ENCODE results near the gene RPS8.
A peak's percentile ranks its signal among the peaks of the same experiment; 100 is the strongest.
"Not testable (repeated sequence)": the region's sequence is repeated elsewhere in the genome, so short reads cannot be mapped to it uniquely, and the experiment has no call there.

Gene RPS8

DNA sequence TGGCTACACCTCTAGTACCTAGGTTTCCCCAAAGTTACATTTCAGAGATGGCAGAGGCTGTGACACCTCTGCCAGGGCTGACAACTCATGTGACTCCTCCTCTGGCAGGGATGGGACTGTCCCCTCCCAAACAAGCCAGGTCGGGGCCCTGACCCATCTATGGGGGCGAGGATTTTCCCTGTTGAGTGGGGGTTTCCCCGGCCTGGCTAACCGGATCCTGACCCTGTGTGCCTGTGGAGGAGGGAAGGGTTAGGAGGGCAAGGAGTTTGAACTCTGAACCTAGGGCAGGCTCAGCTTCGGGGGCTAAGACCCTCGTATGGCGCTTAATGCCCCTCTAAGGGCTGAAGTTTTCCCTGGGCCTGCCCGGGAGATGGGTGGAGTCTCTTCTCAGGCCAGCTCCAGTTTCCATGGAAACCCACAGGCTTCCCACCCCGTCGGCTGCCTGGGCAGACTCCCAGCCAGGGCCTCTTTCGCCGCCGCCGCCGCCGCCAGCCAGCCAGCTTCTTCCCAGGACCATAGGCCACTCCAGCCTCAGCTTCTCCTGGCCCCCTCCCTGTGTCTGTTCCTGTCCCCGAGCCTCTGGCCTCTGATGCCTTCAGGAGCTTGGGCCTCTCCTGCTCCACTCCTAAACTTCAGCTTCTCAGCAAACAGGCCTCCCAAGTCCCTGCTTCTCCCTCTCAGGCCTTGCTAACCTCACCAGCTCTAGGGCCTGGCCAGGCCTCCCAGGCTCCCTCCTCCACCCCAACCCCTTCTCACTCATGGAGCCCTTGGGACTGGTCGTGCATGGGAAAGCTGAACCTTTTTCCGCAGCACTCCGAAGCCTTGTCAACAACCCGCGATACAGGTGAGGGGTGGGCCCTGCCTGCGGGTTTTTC is 33.0 kb downstream of the RPS8 start, which contains the start of gene BTBD19:
TSS of gene BTBD19 (plus strand) at position 461 of the 875 bp plus-strand sequence. CDS start at position 759, 298 bp downstream.
- H3K4me3 ChIP-seq (ENCODE audit: low read depth, low read length), result peak within 1 kb of the TSS; percentile 35
- no peak for DNase-seq (ENCODE audit: low read depth)
- TF ChIP-seq, protein P1, sequence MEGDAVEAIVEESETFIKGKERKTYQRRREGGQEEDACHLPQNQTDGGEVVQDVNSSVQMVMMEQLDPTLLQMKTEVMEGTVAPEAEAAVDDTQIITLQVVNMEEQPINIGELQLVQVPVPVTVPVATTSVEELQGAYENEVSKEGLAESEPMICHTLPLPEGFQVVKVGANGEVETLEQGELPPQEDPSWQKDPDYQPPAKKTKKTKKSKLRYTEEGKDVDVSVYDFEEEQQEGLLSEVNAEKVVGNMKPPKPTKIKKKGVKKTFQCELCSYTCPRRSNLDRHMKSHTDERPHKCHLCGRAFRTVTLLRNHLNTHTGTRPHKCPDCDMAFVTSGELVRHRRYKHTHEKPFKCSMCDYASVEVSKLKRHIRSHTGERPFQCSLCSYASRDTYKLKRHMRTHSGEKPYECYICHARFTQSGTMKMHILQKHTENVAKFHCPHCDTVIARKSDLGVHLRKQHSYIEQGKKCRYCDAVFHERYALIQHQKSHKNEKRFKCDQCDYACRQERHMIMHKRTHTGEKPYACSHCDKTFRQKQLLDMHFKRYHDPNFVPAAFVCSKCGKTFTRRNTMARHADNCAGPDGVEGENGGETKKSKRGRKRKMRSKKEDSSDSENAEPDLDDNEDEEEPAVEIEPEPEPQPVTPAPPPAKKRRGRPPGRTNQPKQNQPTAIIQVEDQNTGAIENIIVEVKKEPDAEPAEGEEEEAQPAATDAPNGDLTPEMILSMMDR (IDR thresholded peaks at IDR 0.05; ENCODE audit: insufficient read depth, low read depth, low read length, missing control alignments), result no peak

DNA sequence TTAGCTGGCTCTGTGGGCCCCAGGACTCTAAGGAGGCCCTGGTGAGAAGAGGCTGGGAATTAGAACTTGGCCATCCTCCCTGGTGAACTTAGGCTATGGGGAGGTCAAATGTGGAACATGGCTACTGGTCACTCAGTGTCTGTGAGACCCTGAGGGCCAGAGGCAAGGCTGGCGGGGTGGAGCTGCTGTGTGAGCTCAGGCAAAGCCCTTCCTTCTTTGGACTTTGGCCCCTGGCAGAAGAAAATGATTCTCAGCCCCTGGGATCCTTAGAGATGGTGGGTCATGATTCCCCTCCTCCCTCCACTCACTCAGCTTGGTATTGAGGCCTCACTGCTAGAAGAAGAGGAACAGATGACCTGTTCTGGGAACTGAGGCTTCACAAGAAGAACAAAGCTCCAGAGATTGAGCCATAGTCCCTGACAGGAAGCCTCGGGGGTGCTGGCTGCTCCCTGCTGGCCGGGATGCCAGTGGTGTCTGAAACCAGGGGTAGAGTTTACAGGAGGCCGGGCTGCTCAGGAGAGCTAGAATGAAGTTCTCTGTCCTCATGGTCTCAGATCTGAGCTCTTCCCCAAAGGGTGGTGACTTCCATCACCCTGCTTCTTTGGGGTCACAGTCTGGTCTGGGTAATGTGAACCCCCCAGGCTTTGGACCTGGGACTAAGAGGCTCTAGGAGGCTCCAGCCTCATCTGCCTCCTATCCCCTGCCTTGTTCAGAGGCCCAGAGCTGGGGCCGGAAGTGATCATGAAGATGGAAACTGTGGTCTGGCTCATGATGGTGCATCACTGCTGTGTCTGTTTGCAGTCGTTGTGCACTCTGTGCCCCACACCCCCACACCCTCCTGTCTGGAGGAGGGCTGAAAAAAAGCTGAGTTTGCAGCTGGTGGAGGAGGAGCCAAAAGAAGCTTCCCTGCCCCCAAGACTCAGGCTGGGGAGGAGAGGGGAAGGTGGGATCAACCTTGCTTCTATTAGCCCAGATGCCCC is 33.9 kb downstream of the RPS8 start:
- peak; percentile 93 for DNase-seq (ENCODE audit: low read depth)
- peak overlapping the region; percentile 35 for H3K4me3 ChIP-seq (ENCODE audit: low read depth, low read length)
- TF ChIP-seq, protein P1 (IDR thresholded peaks at IDR 0.05; ENCODE audit: insufficient read depth, low read depth, low read length, missing control alignments), result no peak

DNA sequence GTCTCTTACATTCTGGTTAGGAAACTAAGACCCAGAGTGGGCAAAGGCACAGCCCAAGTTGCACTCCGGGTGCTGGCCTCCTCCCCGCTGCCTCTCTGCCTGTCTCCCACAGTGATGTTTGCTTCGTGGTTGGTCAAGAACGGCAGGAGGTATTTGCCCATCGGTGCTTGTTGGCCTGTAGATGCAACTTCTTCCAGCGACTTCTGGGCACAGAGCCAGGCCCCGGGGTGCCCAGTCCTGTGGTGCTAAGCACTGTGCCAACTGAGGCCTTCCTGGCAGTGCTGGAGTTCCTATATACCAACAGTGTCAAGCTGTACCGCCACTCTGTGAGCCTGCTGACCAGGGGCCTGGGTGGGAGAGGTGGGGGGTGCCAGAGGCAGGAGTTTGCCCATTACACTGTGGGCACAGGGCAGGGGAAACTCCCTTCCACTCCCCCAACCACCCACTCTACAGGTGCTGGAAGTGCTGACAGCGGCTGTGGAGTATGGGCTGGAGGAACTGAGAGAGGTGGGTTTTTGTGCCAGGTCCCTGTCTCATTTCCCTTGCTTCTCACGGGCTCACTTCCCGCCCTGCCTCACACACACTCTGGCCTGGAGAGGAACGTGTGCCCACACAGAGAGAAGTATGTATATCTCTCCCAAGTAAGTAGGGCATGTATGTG is 34.9 kb downstream of the RPS8 start:
- DNase-seq (ENCODE audit: low read depth), result peak; percentile 55
- TF ChIP-seq, protein P1 (IDR thresholded peaks at IDR 0.05; ENCODE audit: insufficient read depth, low read depth, low read length, missing control alignments), result no peak
- peak overlapping the region; percentile 9; the same call in 1 of the 2 replicates for H3K4me3 ChIP-seq (ENCODE audit: low read depth, low read length)

DNA sequence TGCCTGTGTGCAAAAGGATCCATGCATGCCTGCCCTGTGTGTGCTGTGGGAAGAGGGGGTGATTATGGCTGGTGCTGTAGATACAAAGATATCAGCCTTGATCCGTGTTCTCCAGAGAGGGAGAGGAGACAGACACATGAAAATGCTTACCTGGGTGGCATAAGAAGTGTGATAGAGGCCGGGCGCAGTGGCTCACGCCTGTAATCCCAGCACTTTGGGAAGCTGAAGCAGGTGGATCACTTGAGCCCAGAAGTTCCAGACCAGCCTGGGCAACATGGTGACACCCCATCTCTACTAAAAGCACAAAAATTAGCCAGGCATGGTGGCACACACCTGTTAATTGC is 35.4 kb downstream of the RPS8 start:
- DNase-seq (ENCODE audit: low read depth); H3K4me3 ChIP-seq (ENCODE audit: low read depth, low read length): not testable (repeated sequence)

DNA sequence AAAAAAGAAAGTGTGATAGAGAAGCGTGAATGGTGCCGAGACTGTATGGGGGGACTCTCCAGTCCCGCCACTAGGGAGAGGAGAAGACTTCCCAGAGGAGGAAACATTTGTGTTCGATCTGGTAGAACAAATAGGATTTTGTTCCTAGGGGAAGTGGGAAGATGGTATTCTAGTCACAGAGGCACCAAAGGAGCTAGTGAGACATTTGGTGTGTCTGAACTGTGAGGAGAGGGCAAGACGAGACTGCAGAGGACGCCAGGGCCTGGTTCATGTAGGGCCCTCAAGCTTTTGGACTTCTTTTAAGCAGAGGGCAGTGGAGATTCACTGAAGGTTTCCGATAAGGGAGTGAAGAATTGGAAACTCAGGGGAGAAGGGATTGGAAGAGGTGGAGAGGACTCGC is 35.9 kb downstream of the RPS8 start:
- no peak for DNase-seq (ENCODE audit: low read depth)
- no peak overlapping the region for H3K4me3 ChIP-seq (ENCODE audit: low read depth, low read length)
- TF ChIP-seq, protein P1 (IDR thresholded peaks at IDR 0.05; ENCODE audit: insufficient read depth, low read depth, low read length, missing control alignments), result no peak

DNA sequence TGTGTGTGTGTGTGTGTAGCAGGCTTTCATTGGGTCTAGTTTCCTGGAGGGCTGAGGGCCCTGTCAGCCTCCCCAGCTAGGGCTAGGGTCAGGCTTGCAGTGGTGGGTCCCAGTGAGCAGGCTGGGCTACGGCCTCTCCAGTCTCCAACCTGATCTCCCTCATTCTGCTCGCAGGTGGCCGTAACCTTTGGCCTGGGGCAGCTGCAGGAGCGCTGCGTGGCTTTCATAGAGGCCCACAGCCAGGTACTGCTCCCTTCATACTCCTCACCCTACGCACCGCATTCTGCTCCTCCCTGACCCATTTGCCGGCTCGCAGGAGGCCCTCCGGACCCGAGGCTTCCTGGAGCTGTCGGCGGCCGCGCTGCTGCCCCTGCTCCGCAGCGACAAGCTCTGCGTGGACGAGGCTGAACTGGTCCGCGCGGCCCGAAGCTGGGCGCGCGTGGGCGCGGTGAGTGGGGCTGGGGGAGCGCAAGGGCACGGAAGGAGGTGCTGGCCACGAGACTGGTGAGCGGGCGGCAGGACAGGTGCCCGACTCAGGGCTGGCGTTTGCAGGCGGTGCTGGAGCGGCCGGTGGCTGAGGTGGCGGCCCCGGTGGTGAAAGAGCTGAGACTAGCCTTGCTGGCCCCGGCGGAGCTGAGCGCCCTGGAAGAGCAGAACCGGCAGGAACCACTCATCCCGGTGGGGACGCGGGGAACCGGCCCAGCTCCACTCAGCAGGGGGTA is 37.6 kb downstream of the RPS8 start:
- no peak for DNase-seq (ENCODE audit: low read depth)
- no peak overlapping the region; the same call in 1 of the 2 replicates for H3K4me3 ChIP-seq (ENCODE audit: low read depth, low read length)

DNA sequence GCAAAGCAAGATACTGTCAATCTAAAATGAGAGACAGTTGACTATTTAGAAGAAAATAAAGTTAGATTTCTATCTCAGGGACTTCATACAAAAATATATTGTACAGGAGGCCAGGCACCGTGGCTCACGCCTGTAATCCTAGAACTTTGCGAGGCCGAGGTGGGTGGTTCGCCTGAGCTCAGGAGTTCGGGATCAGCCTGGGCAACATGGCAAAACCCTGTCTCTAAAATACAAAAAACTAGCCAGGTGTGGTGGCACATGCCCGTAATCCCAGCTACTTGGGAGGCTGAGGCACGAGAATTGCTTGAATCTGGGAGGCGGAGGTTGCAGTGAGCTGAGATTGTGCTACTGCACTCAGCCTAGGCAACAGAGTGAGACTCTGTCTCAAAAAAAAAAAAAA is 40.6 kb downstream of the RPS8 start:
- not testable (repeated sequence) for H3K4me3 ChIP-seq (ENCODE audit: low read depth, low read length); DNase-seq (ENCODE audit: low read depth)

More for the DNA sequence above, 37.6 kb downstream of the RPS8 start:
- TF ChIP-seq, protein P1 (IDR thresholded peaks at IDR 0.05; ENCODE audit: insufficient read depth, low read depth, low read length, missing control alignments), result no peak

Data from GM12865 (cell line).